GM19099 (cell line): Measurements from ENCODE around the gene HAS3.

ENCODE experiments used
- POLR2A ChIP-seq: IDR thresholded peaks from 3 replicates; pipeline ENCODE4 v1.6.1; 2011; ENCODE audit warnings: low read depth; ENCODE audit not compliant: insufficient read length; ENCODE audit errors: extremely low read depth

The HAS3 gene

DNA sequence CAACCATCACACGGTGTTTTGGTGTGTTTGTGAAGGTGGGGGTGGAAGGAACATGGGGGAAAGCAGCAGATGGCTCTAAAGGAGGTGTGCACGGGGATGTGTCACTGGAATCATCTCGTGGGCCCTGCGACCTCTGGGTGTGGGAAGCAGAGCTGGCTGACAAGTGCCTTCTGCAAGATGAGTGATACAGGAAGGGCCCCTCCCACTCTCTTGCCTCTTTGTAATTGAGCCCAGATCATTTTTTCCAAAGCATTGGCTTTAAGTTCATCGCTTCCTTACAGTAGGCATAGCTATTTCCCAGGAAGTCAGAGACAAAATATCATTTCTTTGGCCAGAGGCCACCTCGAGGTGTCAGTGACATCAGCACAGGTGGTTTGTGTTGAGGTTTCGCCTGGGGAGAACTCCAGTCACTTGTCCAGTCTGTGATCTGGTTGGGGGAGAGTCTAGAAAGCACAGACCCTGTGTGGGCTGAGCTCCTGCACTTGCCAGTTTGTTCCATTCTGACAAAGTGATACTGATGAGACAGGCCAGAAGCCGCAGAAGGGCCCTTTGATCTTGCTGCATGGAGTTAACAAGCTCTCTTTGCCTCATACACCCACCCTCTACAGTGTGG lies 60.9 kb downstream of the HAS3 start:
- TF ChIP-seq POLR2A = no peak

DNA sequence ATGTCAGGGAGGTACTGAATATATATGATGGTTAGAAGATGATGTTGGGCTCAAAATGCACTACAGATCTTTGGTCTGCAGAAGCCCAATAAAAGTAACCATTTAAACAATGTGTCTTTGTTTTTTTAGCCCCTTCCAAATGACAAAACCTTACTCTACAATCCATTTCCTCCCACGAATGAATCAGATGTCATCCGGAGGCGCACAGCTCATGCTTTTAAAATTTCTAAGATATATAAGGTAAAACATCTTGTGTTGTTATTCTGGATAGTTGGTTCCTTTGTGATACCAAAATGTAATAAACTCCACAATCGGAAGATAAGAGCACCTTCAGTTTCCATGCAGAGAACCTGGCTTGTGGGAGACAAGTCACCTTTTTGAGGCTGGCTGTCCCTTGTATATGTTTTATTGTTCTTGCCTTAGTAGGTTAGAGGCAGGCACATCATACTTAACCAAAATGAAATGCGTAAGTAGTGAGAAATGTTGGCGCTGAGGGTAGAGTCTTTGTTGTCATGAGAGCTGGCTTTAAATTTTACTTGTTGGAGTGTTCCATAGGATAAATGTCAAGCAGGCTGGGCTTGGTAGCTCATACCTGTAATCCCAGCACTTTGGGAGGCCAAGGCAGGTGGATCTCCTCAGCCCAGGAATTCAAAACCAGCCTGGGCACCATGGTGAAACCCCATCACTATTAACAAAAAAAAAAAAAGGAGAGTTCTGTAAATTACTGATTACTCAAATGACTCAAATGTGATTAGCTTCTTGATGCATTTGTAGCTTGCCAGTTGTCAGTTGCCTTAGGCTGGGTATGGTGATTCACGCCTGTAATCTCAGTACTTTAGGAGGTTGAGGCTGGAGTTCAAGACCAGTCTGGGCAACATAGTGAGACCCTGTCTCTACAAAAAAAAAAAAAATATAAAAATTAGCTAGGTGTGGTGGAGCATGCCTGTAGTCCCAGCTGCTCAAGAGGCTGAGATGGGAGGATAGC lies 61.8 kb downstream of the HAS3 start:
- TF ChIP-seq POLR2A = no peak
